ENCODE results near the gene LOXL1.

LOXL1 gene

DNA sequence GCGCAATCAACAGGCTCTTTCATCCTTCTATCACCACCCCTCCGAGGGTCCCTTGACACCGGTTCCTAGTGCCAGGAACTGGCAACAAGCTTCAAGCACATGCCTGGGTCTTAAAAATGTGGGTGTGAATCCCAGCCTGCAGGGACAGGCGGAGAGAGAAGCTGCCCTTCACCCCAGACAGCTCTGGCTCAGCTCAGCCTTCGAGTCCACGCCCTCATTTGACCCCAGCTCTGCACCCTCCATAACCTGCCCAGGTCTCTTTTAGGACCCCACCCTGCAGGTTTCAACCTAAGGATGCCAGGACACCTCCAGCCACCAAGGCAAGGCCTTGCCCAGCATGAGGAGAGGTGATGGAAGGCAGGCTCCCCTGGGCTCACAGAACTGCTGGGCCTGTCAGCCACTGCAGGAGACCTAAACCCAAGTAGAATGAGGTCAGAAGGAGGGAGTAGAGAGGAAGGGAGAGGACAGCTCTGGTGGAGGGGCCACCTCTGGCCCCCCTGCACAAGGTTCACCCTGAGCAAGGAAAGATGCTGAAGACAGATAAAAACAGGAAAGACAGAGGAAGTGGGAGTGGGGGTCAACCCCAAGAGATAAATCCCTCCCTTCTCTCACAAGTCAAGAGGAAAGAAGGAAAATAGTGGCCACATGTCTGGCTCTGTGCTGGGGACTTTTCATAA is 2.6 kb upstream of the LOXL1 start:
- peak overlapping the region; percentile 30 for H3K4me2 ChIP-seq (ENCODE audit: low read length, poor library complexity, severe bottlenecking)
- peak overlapping the region; percentile 85 for H2BK5ac ChIP-seq (ENCODE audit: low read depth, low read length, poor library complexity, severe bottlenecking)
- WGBS: 79% methylated on average over 6 of the region's 6 CpGs
- H3K4ac ChIP-seq (ENCODE audit: low read depth in 1 of 2, low read length in 2 of 2): peak overlapping the region; percentile 92 to 95
- peak overlapping the region; percentile 98 for H4K91ac ChIP-seq (ENCODE audit: low read length)
- no peaks in the 10 kb centered on the region for H3K27me3 ChIP-seq (ENCODE audit: control insufficient read depth in 1 of 2, insufficient read depth in 1 of 2, low read length in 2 of 2)
- H3K23ac ChIP-seq (ENCODE audit: low read length in 2 of 2): peak overlapping the region in 1 of 2 experiments; percentile 67
- H3K9ac ChIP-seq (ENCODE audit: low read length): peak overlapping the region; percentile 90
- peaks cover 19% of the 10 kb centered on the region for H3K79me1 ChIP-seq (replicated peaks; ENCODE audit: low read length, poor library complexity, severe bottlenecking)
- H2BK12ac ChIP-seq (ENCODE audit: low read length in 2 of 2): peak overlapping the region; percentile 81 to 98
- peak overlapping the region; percentile 67 to 92 for H3K18ac ChIP-seq (ENCODE audit: low read depth in 1 of 2, low read length in 2 of 2)
- H2AK5ac ChIP-seq (ENCODE audit: low read length, severe bottlenecking): peak overlapping the region; percentile 79
- no peaks in the 10 kb centered on the region for H3K9me3 ChIP-seq (ENCODE audit: control insufficient read depth, low read length)
- no peak for DNase-seq
- H3K14ac ChIP-seq (ENCODE audit: low read length in 2 of 2): peak overlapping the region in 1 of 2 experiments; percentile 94
- H3K4me1 ChIP-seq (ENCODE audit: control insufficient read depth, insufficient read depth, low read depth, low read length): peaks cover 44% of the 10 kb centered on the region
- peak overlapping the region in 1 of 2 experiments; percentile 42 for H3K4me3 ChIP-seq (ENCODE audit: insufficient read depth in 1 of 2, low read depth in 1 of 2, low read length in 2 of 2)
- H2BK120ac ChIP-seq (ENCODE audit: low read depth, low read length): peak overlapping the region; percentile 97
- H3K27ac ChIP-seq (ENCODE audit: low read length, poor library complexity, severe bottlenecking): peak overlapping the region; percentile 95
- H3K36me3 ChIP-seq (ENCODE audit: control insufficient read depth in 1 of 2, insufficient read depth in 2 of 2, low read depth in 1 of 2, low read length in 2 of 2): peaks cover 8 to 9% of the 10 kb centered on the region in 2 experiments
- H2BK15ac ChIP-seq (ENCODE audit: low read depth, poor library complexity, severe bottlenecking): peak overlapping the region; percentile 94
- peak overlapping the region; percentile 100 for H4K8ac ChIP-seq (ENCODE audit: low read length)
- H2AFZ ChIP-seq (ENCODE audit: low read depth, low read length): no peak overlapping the region

- Histone ChIP-seq H3K36me3 (ENCODE audit: control insufficient read depth in 1 of 2, insufficient read depth in 2 of 2, low read depth in 1 of 2, low read length in 2 of 2) (peaks cover 5 to 11% of the 10 kb centered on the region in 2 experiments), H3K4me3 (ENCODE audit: insufficient read depth in 1 of 2, low read depth in 1 of 2, low read length in 2 of 2) (peak overlapping the region in 1 of 2 experiments; percentile 45), H3K27me3 (ENCODE audit: control insufficient read depth in 1 of 2, insufficient read depth in 1 of 2, low read length in 2 of 2) (no peaks in the 10 kb centered on the region), H3K79me1 (replicated peaks; ENCODE audit: low read length, poor library complexity, severe bottlenecking) (peaks cover 19% of the 10 kb centered on the region), H3K18ac (ENCODE audit: low read depth in 1 of 2, low read length in 2 of 2) (peak overlapping the region; percentile 85 to 89), H3K14ac (ENCODE audit: low read length in 2 of 2) (peak overlapping the region; percentile 28 to 74), H2AK5ac (ENCODE audit: low read length, severe bottlenecking) (peak overlapping the region; percentile 79), H3K4me2 (ENCODE audit: low read length, poor library complexity, severe bottlenecking) (peak overlapping the region; percentile 30), H2BK120ac (ENCODE audit: low read depth, low read length) (peak overlapping the region; percentile 97), H2AFZ (ENCODE audit: low read depth, low read length) (no peak overlapping the region), H3K9ac (ENCODE audit: low read length) (peak overlapping the region; percentile 90), H3K4ac (ENCODE audit: low read depth in 1 of 2, low read length in 2 of 2) (peak overlapping the region; percentile 76 to 95), H3K9me3 (ENCODE audit: control insufficient read depth, low read length) (no peaks in the 10 kb centered on the region), H4K91ac (ENCODE audit: low read length) (peak overlapping the region; percentile 99), H2BK5ac (ENCODE audit: low read depth, low read length, poor library complexity, severe bottlenecking) (peak overlapping the region; percentile 85), H3K4me1 (ENCODE audit: control insufficient read depth, insufficient read depth, low read depth, low read length) (peaks cover 50% of the 10 kb centered on the region), H4K8ac (ENCODE audit: low read length) (peak overlapping the region; percentile 100), H2BK15ac (ENCODE audit: low read depth, poor library complexity, severe bottlenecking) (peak overlapping the region; percentile 96), H3K23ac (ENCODE audit: low read length in 2 of 2) (no peak overlapping the region), H3K27ac (ENCODE audit: low read length, poor library complexity, severe bottlenecking) (peak overlapping the region; percentile 95), H2BK12ac (ENCODE audit: low read length in 2 of 2) (peak overlapping the region; percentile 97 to 98)
- peak; percentile 88 for DNase-seq
- 1% methylated on average over 11 of the region's 12 CpGs for WGBS
Measured at GRCh38 chr15:73924171-73924921, 1.9 kb upstream of the LOXL1 start.

GRCh38 chr15:73925848-73926218 is 429 bp upstream of the LOXL1 start:
- Histone ChIP-seq H3K4me1 (ENCODE audit: control insufficient read depth, insufficient read depth, low read depth, low read length) (peaks cover 64% of the 10 kb centered on the region), H2BK12ac (ENCODE audit: low read length in 2 of 2) (peak overlapping the region; percentile 31 to 92), H3K9ac (ENCODE audit: low read length) (peak overlapping the region; percentile 90), H2AK5ac (ENCODE audit: low read length, severe bottlenecking) (peak overlapping the region; percentile 69), H3K14ac (ENCODE audit: low read length in 2 of 2) (peak overlapping the region in 1 of 2 experiments; percentile 19), H3K36me3 (ENCODE audit: control insufficient read depth in 1 of 2, insufficient read depth in 2 of 2, low read depth in 1 of 2, low read length in 2 of 2) (peaks cover 0 to 16% of the 10 kb centered on the region in 2 experiments), H3K4ac (ENCODE audit: low read depth in 1 of 2, low read length in 2 of 2) (peak overlapping the region; percentile 75 to 76), H2BK15ac (ENCODE audit: low read depth, poor library complexity, severe bottlenecking) (peak overlapping the region; percentile 95), H3K18ac (ENCODE audit: low read depth in 1 of 2, low read length in 2 of 2) (peak overlapping the region; percentile 60 to 67), H3K27me3 (ENCODE audit: control insufficient read depth in 1 of 2, insufficient read depth in 1 of 2, low read length in 2 of 2) (no peaks in the 10 kb centered on the region), H4K8ac (ENCODE audit: low read length) (peak overlapping the region; percentile 10), H3K9me3 (ENCODE audit: control insufficient read depth, low read length) (no peaks in the 10 kb centered on the region), H4K91ac (ENCODE audit: low read length) (peak overlapping the region; percentile 55), H3K4me3 (ENCODE audit: insufficient read depth in 1 of 2, low read depth in 1 of 2, low read length in 2 of 2) (peak overlapping the region; percentile 36 to 96), H2AFZ (ENCODE audit: low read depth, low read length) (no peak overlapping the region), H3K27ac (ENCODE audit: low read length, poor library complexity, severe bottlenecking) (peak overlapping the region; percentile 95), H2BK120ac (ENCODE audit: low read depth, low read length) (no peak overlapping the region), H3K23ac (ENCODE audit: low read length in 2 of 2) (no peak overlapping the region), H3K79me1 (replicated peaks; ENCODE audit: low read length, poor library complexity, severe bottlenecking) (peaks cover 11% of the 10 kb centered on the region), H3K4me2 (ENCODE audit: low read length, poor library complexity, severe bottlenecking) (peak overlapping the region; percentile 85), H2BK5ac (ENCODE audit: low read depth, low read length, poor library complexity, severe bottlenecking) (peak overlapping the region; percentile 75)
- no peak for DNase-seq
- 36% methylated on average over 8 of the region's 8 CpGs for WGBS

- H3K9ac ChIP-seq (ENCODE audit: low read length): peak overlapping the region; percentile 90
- H3K4me2 ChIP-seq (ENCODE audit: low read length, poor library complexity, severe bottlenecking): peak overlapping the region; percentile 85
- DNase-seq: peak; percentile 54
- H3K36me3 ChIP-seq (ENCODE audit: control insufficient read depth in 1 of 2, insufficient read depth in 2 of 2, low read depth in 1 of 2, low read length in 2 of 2): peaks cover 8 to 25% of the 10 kb centered on the region in 2 experiments
- peaks cover 2% of the 10 kb centered on the region for H3K79me1 ChIP-seq (replicated peaks; ENCODE audit: low read length, poor library complexity, severe bottlenecking)
- peak overlapping the region; percentile 60 to 91 for H3K4ac ChIP-seq (ENCODE audit: low read depth in 1 of 2, low read length in 2 of 2)
- H3K14ac ChIP-seq (ENCODE audit: low read length in 2 of 2): peak overlapping the region in 1 of 2 experiments; percentile 82
- H3K27me3 ChIP-seq (ENCODE audit: control insufficient read depth in 1 of 2, insufficient read depth in 1 of 2, low read length in 2 of 2): no peaks in the 10 kb centered on the region
- peak overlapping the region; percentile 76 for H2BK120ac ChIP-seq (ENCODE audit: low read depth, low read length)
- no peaks in the 10 kb centered on the region for H3K9me3 ChIP-seq (ENCODE audit: control insufficient read depth, low read length)
- H4K91ac ChIP-seq (ENCODE audit: low read length): peak overlapping the region; percentile 95
- peaks cover 65% of the 10 kb centered on the region for H3K4me1 ChIP-seq (ENCODE audit: control insufficient read depth, insufficient read depth, low read depth, low read length)
- peak overlapping the region; percentile 97 for H2BK15ac ChIP-seq (ENCODE audit: low read depth, poor library complexity, severe bottlenecking)
- peak overlapping the region; percentile 66 for H4K8ac ChIP-seq (ENCODE audit: low read length)
- H2BK5ac ChIP-seq (ENCODE audit: low read depth, low read length, poor library complexity, severe bottlenecking): peak overlapping the region; percentile 39
- peak overlapping the region; percentile 60 for H2AFZ ChIP-seq (ENCODE audit: low read depth, low read length)
- H3K18ac ChIP-seq (ENCODE audit: low read depth in 1 of 2, low read length in 2 of 2): peak overlapping the region; percentile 90 to 95
- peak overlapping the region in 1 of 2 experiments; percentile 91 for H3K23ac ChIP-seq (ENCODE audit: low read length in 2 of 2)
- H3K4me3 ChIP-seq (ENCODE audit: insufficient read depth in 1 of 2, low read depth in 1 of 2, low read length in 2 of 2): peak overlapping the region; percentile 77 to 96
- peak overlapping the region; percentile 24 for H2AK5ac ChIP-seq (ENCODE audit: low read length, severe bottlenecking)
- H2BK12ac ChIP-seq (ENCODE audit: low read length in 2 of 2): peak overlapping the region; percentile 33 to 88
- peak overlapping the region; percentile 96 for H3K27ac ChIP-seq (ENCODE audit: low read length, poor library complexity, severe bottlenecking)
- under 1% methylated on average over 50 of the region's 65 CpGs for WGBS
Measured at GRCh38 chr15:73927003-73927475, 777 bp downstream of the LOXL1 start.

All from mesenchymal stem cell (in vitro differentiated cells and primary cell).